ENCODE data around the gene ETNK2. TPM values are rescaled to one million over a fixed set of nuclear protein-coding genes. Genes with fewer than 3 reads are reported as not detected.

Gene ETNK2
- total and polyA plus RNA-seq, 2 of the 8 experiments (the other 6 are each of a cell fraction or from before 2014, with no cell fraction given) = 20.1 to 26.7 TPM

GRCh38 chr1:204114606-204115005 is 37.2 kb downstream of the ETNK2 start (continued):
- TF ChIP-seq RNF2 (IDR thresholded peaks at IDR 0.05; ENCODE audit: borderline replicate concordance, low read depth, low read length, missing control alignments, poor library complexity, severe bottlenecking) (no peak), CBX8 (IDR thresholded peaks at IDR 0.05; ENCODE audit: borderline replicate concordance, low read depth, low read length) (no peak)
